Heart right ventricle (tissue), 16 donors: ENCODE measurements around the gene LRMDA. TPM values are rescaled to one million over a fixed set of nuclear protein-coding genes. Genes with fewer than 3 reads are reported as not detected.

Experiments used
- ATAC-seq, 8 donors: fragments of 200-7000 bp; cut with Tn5 transposase; one replicate each; pipeline ENCODE4 v1.9.1; 2020; ENCODE audit warnings: mild to moderate bottlenecking in 8 of 8, moderate library complexity in 8 of 8, moderate number of reproducible peaks in 1 of 8
- DNase-seq, 2 donors: peaks; one replicate each; pipeline ENCODE4 v3.0.0-alpha.2; 2020
- H3K27ac ChIP-seq, 10 donors: fragments of 200-600 bp; sonication (generic) in 2 of 10; one replicate each; pipeline versions ENCODE4 v1.5.0 to v1.8.0; 2020 to 2022; ENCODE audit warnings: mild to moderate bottlenecking in 3 of 10
- H3K27me3 ChIP-seq, 7 donors: fragments of 200-600 bp; one replicate each; pipeline ENCODE4 v1.8.0; 2021 to 2022; ENCODE audit warnings: mild to moderate bottlenecking in 2 of 7
- H3K36me3 ChIP-seq, 9 donors: fragments of 200-600 bp; sonication (generic) in 1 of 9; one replicate each; pipeline versions ENCODE4 v1.5.0 to v1.8.0; 2020 to 2022; ENCODE audit warnings: mild to moderate bottlenecking in 2 of 9
- H3K4me1 ChIP-seq, 9 donors: fragments of 200-600 bp; sonication (generic) in 1 of 9; one replicate each; pipeline versions ENCODE4 v1.5.0 to v1.8.0; 2020 to 2022; ENCODE audit warnings: mild to moderate bottlenecking in 4 of 9
- H3K4me3 ChIP-seq, 10 donors: fragments of 200-600 bp; sonication (generic) in 2 of 10; one replicate each; pipeline versions ENCODE4 v1.5.0 to v1.8.0; 2020 to 2022; ENCODE audit warnings: mild to moderate bottlenecking in 7 of 10, moderate library complexity in 2 of 10
- H3K9me3 ChIP-seq, 11 donors: fragments of 200-600 bp in 10 of 11; sonication (generic) in 2 of 11; one replicate each; pipeline versions ENCODE4 v1.5.0 to v1.8.0; 2013 to 2022; ENCODE audit warnings: mild to moderate bottlenecking in 2 of 11, control low read depth in 1 of 11, moderate library complexity in 1 of 11
- CTCF ChIP-seq, 9 donors: fragments of 200-600 bp; sonication (generic) in 2 of 9; IDR thresholded peaks; one replicate each; pipeline versions ENCODE4 v1.5.0 to v1.8.0; 2021 to 2022; ENCODE audit warnings: antibody characterized with exemption in 9 of 9, mild to moderate bottlenecking in 5 of 9, moderate library complexity in 1 of 9
- WGBS, 2 donors: extraction: QIAGEN DNeasy Blood & Tissue Kit; methylation state at CpG; one replicate each; pipeline ENCODE4 v1.1.7; 2013; ENCODE audit warnings: inconsistent platforms in 1 of 2; 5-methylcytosine and 5-hydroxymethylcytosine counted together
- intact Hi-C, 10 donors: fragments of 100-400 bp; cut with DNase I; formaldehyde crosslinking; loops; one replicate each; pipeline versions ENCODE4 v1.11.1 to v1.14.2; 2022
- polyA plus RNA-seq, 2 donors: library from polyadenylated mRNA; stranded (reverse); fragments of 200-250 nt; gene quantifications; one replicate each; pipeline ENCODE4 v1.2.3, GENCODE V29; 2013
- total RNA-seq, 10 donors: library from RNA; stranded (reverse); fragmentation: NEBNext Ultra II Directional in 3 of 10; extraction: Animal tissue kit (Norgen Biotek cat#: 25700) in 3 of 10; gene quantifications; one replicate each; pipeline versions ENCODE4 v1.2.1 to v1.2.4, GENCODE V29; 2021 to 2023
- donor health status: Arrhythmogenic right ventricular cardiomyopathy.
- donor health status: ischemic (EF 13 %, LVEDD 7.1; RV severe dilation, severe dysfunction).
- donor health status: healthy with polysubstance abuse.
- donor health status: DM: no; HTN: yes; CAD: no.
- donor health status: DM: no; HTN: no; CAD: no.
- donor health status: ischemic (EF 25% LVEDD 6.9; RV normal size, moderate dysfunction).
- donor health status: ischemic (EF 25% LVEDD 5.7; RV mildly dilated, moderate dysfunction).
- donor health status: healthy.
- donor health status: DM: yes; HTN: yes; CAD: no.
- donor health status: Ischemic cardiomyopathy.
- donor health status: ischemic (EF 35%, LVEDD 5.7; RV mildly dilated, moderate dysfunction).
- donor health status: nonischemic (EF 11% LVEDD 7.7; RV severe dilation, severe dysfunction).
- donor health status: DM: yes; HTN: yes; CAD: no.
- donor health status: PGD.
- donor health status: ischemic (EF 29% LVEDD 5.4; RV normal size, mild dysfunction).
- donor health status: nonischemic (EF 23%, LVEDD 6.1; RV moderate dilation, normal function).

Gene LRMDA
- total and polyA plus RNA-seq, 12 donors = 4.0 to 59.8 (median 12.7) TPM

- Histone ChIP-seq H3K27ac (no peak overlapping the region), H3K4me1 (peaks cover 0 to 6% (median 0%) of the 10 kb centered on the region in 9 donors), H3K27me3 (no peaks in the 10 kb centered on the region), H3K9me3 (peaks cover 0 to 32% (median 3%) of the 10 kb centered on the region in 11 donors), H3K4me3 (no peak overlapping the region), H3K36me3 (no peaks in the 10 kb centered on the region)
- intact Hi-C loops = no loop called here
- 80 to 83% methylated on average over 2 of the region's 2 CpGs for WGBS, 2 donors
- ATAC-seq (no peak), DNase-seq (no peak)
- TF ChIP-seq CTCF (IDR thresholded peaks at IDR 0.05) = no peak
Measured at GRCh38 chr10:76149602-76150138, 718.2 kb downstream of the LRMDA start.

- Histone ChIP-seq H3K27me3 (no peaks in the 10 kb centered on the region), H3K4me3 (no peak overlapping the region), H3K9me3 (peaks cover 0 to 32% (median 3%) of the 10 kb centered on the region in 11 donors), H3K36me3 (no peaks in the 10 kb centered on the region), H3K4me1 (peaks cover 0 to 6% (median 0%) of the 10 kb centered on the region in 9 donors), H3K27ac (no peak overlapping the region)
- DNase-seq = no peak
- intact Hi-C loops = no loop called here
- WGBS, 2 donors = 66 to 69% methylated on average over 17 of the region's 17 CpGs
- TF ChIP-seq CTCF (IDR thresholded peaks at IDR 0.05) = no peak
- no peak for ATAC-seq
Measured at GRCh38 chr10:76150139-76150875, 718.9 kb downstream of the LRMDA start.

- ATAC-seq = no peak
Measured at GRCh38 chr10:76150876-76151288, 719.5 kb downstream of the LRMDA start.

GRCh38 chr10:76152186-76152585 is 720.8 kb downstream of the LRMDA start:
- peaks cover 0 to 6% (median 0%) of the 10 kb centered on the region in 9 donors for H3K4me1 ChIP-seq
- 92 to 97% methylated on average over 1 of the region's 1 CpG for WGBS, 2 donors
- no peak for TF ChIP-seq CTCF (IDR thresholded peaks at IDR 0.05)
- ATAC-seq (no peak), DNase-seq (no peak)
- H3K27ac ChIP-seq = no peak overlapping the region
- no peak overlapping the region for H3K4me3 ChIP-seq
- no peaks in the 10 kb centered on the region for H3K27me3 ChIP-seq
- intact Hi-C loops = no loop called here
- H3K9me3 ChIP-seq = peaks cover 0 to 28% (median 3%) of the 10 kb centered on the region in 11 donors
- H3K36me3 ChIP-seq = no peaks in the 10 kb centered on the region

More at GRCh38 chr10:76150876-76151288, 719.5 kb downstream of the LRMDA start:
- WGBS, 2 donors = 59 to 64% methylated on average over 7 of the region's 7 CpGs
- no peaks in the 10 kb centered on the region for H3K36me3 ChIP-seq
- peaks cover 0 to 32% (median 3%) of the 10 kb centered on the region in 11 donors for H3K9me3 ChIP-seq
- no peak for TF ChIP-seq CTCF (IDR thresholded peaks at IDR 0.05)
- DNase-seq = no peak
- intact Hi-C loops = no loop called here
- no peak overlapping the region for H3K4me3 ChIP-seq
- peaks cover 0 to 6% (median 0%) of the 10 kb centered on the region in 9 donors for H3K4me1 ChIP-seq
- no peak overlapping the region for H3K27ac ChIP-seq
- H3K27me3 ChIP-seq = no peaks in the 10 kb centered on the region
